Activated CD8-positive, alpha-beta T cell treated with anti-CD3 and anti-CD28 coated beads for 36 hours (primary cell): ENCODE data around the gene LRPAP1. TPM values are rescaled to one million over a fixed set of nuclear protein-coding genes. Genes with fewer than 3 reads are reported as not detected.

Source experiments
- ATAC-seq: fragments of 200-7000 bp; cut with Tn5 transposase; one replicate; pipeline ENCODE4 v1.10.0; 2021; ENCODE audit warnings: mild to moderate bottlenecking, moderate library complexity
- CTCF ChIA-PET: fragments of 350-600 bp; sonication (Branson Sonifier 250); formaldehyde crosslinking; loops from one replicate; lab custom pipeline; 2021; ENCODE audit warnings: antibody characterized with exemption; lab: Charles Lee
- POLR2A ChIA-PET: fragments of 350-600 bp; sonication (Branson Sonifier 250); formaldehyde crosslinking; loops from one replicate; lab custom pipeline; 2021; ENCODE audit warnings: antibody characterized with exemption; lab: Charles Lee
- DNase-seq: peaks from one replicate; pipeline ENCODE4 v3.0.0-alpha.2; 2020
- H3K27ac Mint-ChIP-seq: one replicate; pipeline ENCODE4 v1.8.0; 2021; ENCODE audit warnings: mild to moderate bottlenecking, mixed read lengths
- H3K27me3 Mint-ChIP-seq: one replicate; pipeline ENCODE4 v1.8.0; 2021; ENCODE audit warnings: mixed read lengths
- H3K36me3 Mint-ChIP-seq: one replicate; pipeline ENCODE4 v1.8.0; 2021; ENCODE audit warnings: low read depth, mixed read lengths
- H3K4me1 Mint-ChIP-seq: one replicate; pipeline ENCODE4 v1.8.0; 2021; ENCODE audit warnings: low read depth, mixed read lengths
- H3K4me3 Mint-ChIP-seq: one replicate; pipeline ENCODE4 v1.8.0; 2021; ENCODE audit warnings: mild to moderate bottlenecking, moderate library complexity, mixed read lengths
- H3K9me3 Mint-ChIP-seq: one replicate; pipeline ENCODE4 v1.8.0; 2021; ENCODE audit warnings: mixed read lengths
- CTCF ChIP-seq: fragments of 200-600 bp; IDR thresholded peaks from one replicate; pipeline ENCODE4 v1.8.0; 2022; ENCODE audit warnings: antibody characterized with exemption, mild to moderate bottlenecking
- intact Hi-C: fragments of 100-400 bp; cut with micrococcal nuclease; formaldehyde crosslinking; loops from one replicate; pipeline ENCODE4 v1.10.0; 2022
- total RNA-seq, 2 experiments: library from RNA; stranded (reverse); gene quantifications; one replicate each; pipeline ENCODE4 v1.2.3, GENCODE V29; 2021

The LRPAP1 gene
- total RNA-seq, 2 experiments from 2014 or later: 46.0 to 49.8 TPM

- ATAC-seq (no peak), DNase-seq (no peak)
- peaks cover 9% of the 10 kb centered on the region for H3K36me3 Mint-ChIP-seq
- ChIA-PET POLR2A (no interaction called here), CTCF (no interaction called here)
- intact Hi-C loops: no loop called here
- no peak overlapping the region for H3K27ac Mint-ChIP-seq
- no peaks in the 10 kb centered on the region for H3K4me1 Mint-ChIP-seq
- no peak for TF ChIP-seq CTCF
- no peaks in the 10 kb centered on the region for H3K27me3 Mint-ChIP-seq
- H3K9me3 Mint-ChIP-seq: no peaks in the 10 kb centered on the region
- H3K4me3 Mint-ChIP-seq: no peak overlapping the region
Observed at GRCh38 chr4:3519468-3520264, 12.6 kb downstream of the LRPAP1 start.

GRCh38 chr4:3518941-3519340, 13.3 kb downstream of the LRPAP1 start:
- DNase-seq (no peak), ATAC-seq (no peak)
- no peak overlapping the region for H3K27ac Mint-ChIP-seq
- H3K36me3 Mint-ChIP-seq: peaks cover 12% of the 10 kb centered on the region
- no peaks in the 10 kb centered on the region for H3K9me3 Mint-ChIP-seq
- no peak for TF ChIP-seq CTCF
- ChIA-PET POLR2A (no interaction called here), CTCF (no interaction called here)
- H3K4me3 Mint-ChIP-seq: no peak overlapping the region
- H3K4me1 Mint-ChIP-seq: no peaks in the 10 kb centered on the region
- no peaks in the 10 kb centered on the region for H3K27me3 Mint-ChIP-seq
- intact Hi-C loops: no loop called here

GRCh38 chr4:3518511-3518880, 13.7 kb downstream of the LRPAP1 start:
- ATAC-seq: no peak
- Mint-ChIP-seq H3K27me3 (no peaks in the 10 kb centered on the region), H3K27ac (no peak overlapping the region), H3K4me3 (no peak overlapping the region), H3K4me1 (no peaks in the 10 kb centered on the region), H3K36me3 (peaks cover 16% of the 10 kb centered on the region), H3K9me3 (no peaks in the 10 kb centered on the region)
- ChIA-PET CTCF (no interaction called here), POLR2A (no interaction called here)
- no peak for TF ChIP-seq CTCF
- no peak for DNase-seq
- intact Hi-C loops: no loop called here

GRCh38 chr4:3517731-3518510, 14.3 kb downstream of the LRPAP1 start:
- Mint-ChIP-seq H3K27ac (no peak overlapping the region), H3K4me1 (no peaks in the 10 kb centered on the region), H3K36me3 (peaks cover 21% of the 10 kb centered on the region), H3K27me3 (no peaks in the 10 kb centered on the region), H3K9me3 (no peaks in the 10 kb centered on the region), H3K4me3 (no peak overlapping the region)
- no peak for TF ChIP-seq CTCF
- intact Hi-C loops: no loop called here
- CTCF ChIA-PET: no interaction called here
- DNase-seq: no peak
- POLR2A ChIA-PET: no interaction called here
- ATAC-seq: no peak
